GM12875 (cell line): ENCODE measurements around the gene TMEM169.

ENCODE experiments used
- H3K4me3 ChIP-seq: one replicate; pipeline ENCODE4 v1.5.1; 2011; ENCODE audit warnings: low read depth, low read length, control low read depth
- CTCF ChIP-seq: IDR thresholded peaks from 2 replicates; pipeline ENCODE4 v1.5.1; 2011; ENCODE audit warnings: low read depth, mild to moderate bottlenecking, control low read depth, inconsistent platforms, low read length, moderate library complexity, borderline replicate concordance; ENCODE audit not compliant: insufficient read depth

The TMEM169 gene

GRCh38 chr2:216142540-216142939 is 60.8 kb downstream of the TMEM169 start:
- no peak overlapping the region for H3K4me3 ChIP-seq
- no peak for TF ChIP-seq CTCF

- H3K4me3 ChIP-seq, result no peak overlapping the region
- TF ChIP-seq CTCF, result no peak
These were observed 62.7 kb downstream of the TMEM169 start for GRCh38 chr2:216144372-216144771.

GRCh38 chr2:216144857-216145256 is 63.1 kb downstream of the TMEM169 start:
- no peak overlapping the region for H3K4me3 ChIP-seq
- TF ChIP-seq CTCF, result no peak

GRCh38 chr2:216146573-216146972 is 64.9 kb downstream of the TMEM169 start:
- H3K4me3 ChIP-seq, result no peak overlapping the region
- TF ChIP-seq CTCF, result no peak

DNA sequence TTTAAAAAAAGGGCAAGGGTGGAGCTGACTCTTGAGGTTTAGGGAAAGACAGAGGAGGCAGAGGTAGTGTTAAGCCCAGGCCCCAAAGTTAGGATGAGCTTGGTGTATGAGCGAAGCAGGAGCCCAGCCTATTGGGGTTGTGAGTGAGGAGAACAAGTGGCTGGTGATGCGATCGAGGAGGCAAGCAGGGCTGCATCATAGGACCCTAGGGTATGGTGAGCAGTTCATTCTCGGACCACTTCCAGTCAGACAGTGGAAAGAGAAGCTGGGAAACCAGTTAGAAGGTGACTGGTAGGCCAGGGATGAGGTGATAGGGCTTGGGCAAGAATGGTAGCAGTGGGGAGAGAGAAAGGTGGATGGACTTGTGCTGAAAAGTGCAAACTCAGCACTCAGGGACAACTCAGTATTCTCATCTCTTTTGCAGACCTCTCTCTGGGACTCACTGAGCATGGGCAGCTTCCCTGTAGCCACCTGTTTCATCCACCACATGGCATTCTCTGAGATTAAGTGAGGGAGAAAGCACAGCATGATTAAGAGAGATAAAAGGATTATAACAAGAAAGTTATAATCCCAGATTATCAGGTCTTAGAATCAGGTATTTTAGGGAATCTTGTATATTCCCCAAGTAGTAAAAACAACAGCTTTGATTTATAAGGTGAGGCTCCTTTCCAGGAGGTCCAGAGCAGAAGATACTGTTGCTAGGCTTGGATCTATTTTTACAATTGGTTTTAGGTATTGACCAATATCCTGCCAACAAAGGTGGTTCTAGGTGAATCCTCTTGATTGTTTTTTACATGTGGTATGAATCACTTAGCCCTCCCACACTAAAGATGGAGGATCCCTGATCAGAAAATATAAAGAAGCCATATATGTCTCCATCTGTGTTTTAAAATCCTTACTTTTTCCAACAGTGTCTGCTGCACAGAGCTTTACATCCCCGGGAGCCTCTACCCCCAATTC is 65.7 kb downstream of the TMEM169 start:
- no peak for TF ChIP-seq CTCF
- H3K4me3 ChIP-seq, result no peak overlapping the region

GRCh38 chr2:216148983-216149382 is 67.3 kb downstream of the TMEM169 start:
- H3K4me3 ChIP-seq, result no peak overlapping the region
- TF ChIP-seq CTCF, result no peak

DNA sequence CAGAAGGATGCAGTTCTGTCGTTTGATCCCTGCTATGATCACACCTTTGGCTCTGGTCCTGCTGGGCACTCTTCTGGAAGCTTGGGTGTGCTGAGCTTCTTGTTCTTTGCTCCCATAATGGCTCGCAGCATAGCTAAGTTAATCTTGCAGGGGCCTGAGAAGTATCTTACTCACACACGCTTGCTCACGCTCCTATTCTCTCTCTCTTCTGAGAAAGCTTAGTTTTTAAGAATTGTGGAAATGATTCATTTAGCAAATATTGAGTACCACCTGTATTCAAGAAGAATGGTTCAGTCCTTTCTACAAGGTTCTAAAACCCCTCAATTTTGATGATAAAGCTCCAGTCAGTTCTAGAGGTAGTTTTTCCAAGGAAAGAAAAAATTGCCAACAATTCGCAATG is 68.0 kb downstream of the TMEM169 start:
- H3K4me3 ChIP-seq, result no peak overlapping the region
- TF ChIP-seq CTCF, result no peak
